Activated CD4-positive, alpha-beta T cell treated with anti-CD3 and anti-CD28 coated beads for 24 hours (primary cell): ENCODE measurements around the gene SPOCK1.

Source experiments
- DNase-seq, 2 donors: peaks; one replicate each; pipeline ENCODE4 v3.0.0-alpha.2; 2020; ENCODE audit warnings: low read depth in 2 of 2

Gene SPOCK1

DNA sequence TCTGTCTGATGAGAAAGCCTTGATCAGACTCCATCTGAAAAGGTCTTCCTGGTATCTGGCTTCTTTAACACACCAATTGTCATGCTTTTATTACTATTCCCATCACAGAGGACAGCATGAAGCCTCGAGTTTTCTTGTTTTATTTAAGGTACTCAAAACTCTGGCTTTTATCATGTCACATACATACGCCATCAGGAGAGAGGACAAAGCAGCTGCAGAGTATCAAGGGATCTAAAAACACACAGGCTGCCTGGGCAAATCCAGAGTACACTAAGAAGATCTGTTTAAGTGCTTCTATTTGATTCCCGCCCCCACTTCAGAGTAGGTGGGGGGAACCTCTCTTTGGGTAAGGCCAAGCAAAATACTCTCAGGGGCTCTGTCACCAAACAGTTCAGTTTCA lies 277.2 kb downstream of the SPOCK1 start:
- no peak for DNase-seq

- DNase-seq = no peak
Measured at GRCh38 chr5:137220523-137220927, 278.6 kb downstream of the SPOCK1 start.

- no peak for DNase-seq
Measured at GRCh38 chr5:137218896-137219295, 280.2 kb downstream of the SPOCK1 start.

DNA sequence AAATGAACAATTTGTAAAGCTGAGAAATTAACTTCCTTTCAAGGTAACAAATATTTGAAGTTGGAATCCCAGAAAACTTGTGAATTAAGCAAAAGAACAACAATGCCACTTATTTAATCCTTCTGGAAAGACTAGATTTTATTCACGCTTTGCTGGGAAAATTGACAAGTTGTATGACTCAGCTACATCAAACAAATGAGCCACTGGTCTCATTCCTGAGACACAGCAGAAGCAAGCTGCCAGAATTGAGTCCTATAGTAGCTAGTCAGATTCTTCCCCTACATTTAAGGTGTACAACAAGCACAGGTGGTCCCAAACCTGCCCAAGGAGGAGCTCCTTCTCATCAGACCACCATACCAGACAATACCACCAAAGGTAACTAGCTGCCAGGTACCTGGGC lies 280.7 kb downstream of the SPOCK1 start:
- DNase-seq = no peak

DNA sequence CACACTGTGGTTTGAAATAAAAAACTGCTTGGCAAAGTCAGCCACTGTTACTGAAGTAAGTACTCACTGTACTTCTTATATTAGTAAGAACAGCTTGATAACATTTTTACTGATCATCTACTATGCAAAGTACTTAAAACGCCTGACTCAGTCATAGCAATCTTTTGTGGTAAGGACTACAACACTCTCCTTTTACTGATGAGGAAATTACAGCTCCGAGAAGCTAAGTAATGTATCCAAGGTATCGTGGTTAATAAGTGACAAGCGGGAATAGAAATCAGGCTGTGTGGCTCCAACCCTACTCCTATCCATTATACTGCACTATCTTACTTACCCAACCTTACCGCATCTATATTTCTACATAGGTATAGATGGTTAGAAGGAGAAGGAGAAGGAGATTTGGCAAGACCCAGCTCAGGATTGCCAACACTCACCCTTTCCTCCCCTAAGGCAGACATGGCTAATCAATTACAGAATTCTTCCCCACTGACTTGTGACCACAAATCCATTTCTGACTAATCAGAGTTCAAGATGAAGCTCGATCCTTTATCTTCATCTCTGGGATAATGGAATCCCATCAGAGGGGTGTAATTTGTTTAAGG lies 281.4 kb downstream of the SPOCK1 start:
- DNase-seq = no peak

DNA sequence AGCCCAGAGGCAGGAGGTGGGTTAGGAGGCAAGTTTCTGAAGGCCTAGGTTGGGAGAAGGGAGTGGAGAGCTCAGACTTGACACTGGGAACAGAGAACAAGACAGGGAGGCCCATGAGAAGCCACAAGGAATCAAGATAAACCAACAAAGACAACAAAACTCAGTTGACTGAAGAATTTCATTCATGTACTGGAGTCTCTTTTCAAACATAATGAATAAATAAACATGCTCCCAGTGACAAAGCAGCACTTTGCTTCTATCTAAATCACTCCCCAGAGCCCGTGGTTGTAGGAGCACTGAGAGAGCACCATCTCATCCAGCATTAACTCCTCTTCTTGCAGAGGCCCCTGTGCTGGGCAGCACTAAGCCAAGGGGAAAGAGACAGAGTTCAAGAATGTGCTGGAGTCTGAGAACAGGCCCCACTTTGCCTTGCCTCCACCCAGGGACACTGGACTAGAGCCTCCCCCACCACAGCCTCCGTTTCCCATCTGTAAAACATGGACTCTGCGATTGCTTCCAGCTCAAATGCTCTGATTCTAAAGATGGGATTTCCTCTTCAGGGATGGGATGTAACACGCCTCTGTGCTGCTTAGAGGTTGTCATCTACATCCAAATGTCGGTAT lies 282.0 kb downstream of the SPOCK1 start:
- DNase-seq = no peak

DNA sequence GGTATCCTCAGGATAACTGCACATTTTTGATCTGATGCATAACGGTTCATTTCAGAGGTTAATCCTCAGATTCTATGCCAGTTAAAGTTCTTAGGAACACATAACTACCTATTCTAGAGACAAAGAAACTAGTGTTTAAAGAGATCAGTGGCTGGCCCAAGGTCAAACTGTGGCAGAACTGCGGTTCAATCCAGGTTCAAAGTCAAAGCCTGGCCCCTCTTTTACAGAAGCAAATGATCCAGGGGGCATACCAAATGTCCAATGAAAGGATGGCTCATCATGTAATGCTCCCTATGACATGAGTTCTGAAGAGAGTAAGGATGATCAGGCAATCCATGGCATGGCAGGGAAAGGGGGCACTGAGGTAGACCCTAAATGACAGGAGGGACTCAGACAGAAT lies 283.3 kb downstream of the SPOCK1 start:
- DNase-seq = no peak

GRCh38 chr5:137215261-137215660 lies 283.9 kb downstream of the SPOCK1 start:
- no peak for DNase-seq

GRCh38 chr5:137214446-137215189 lies 284.5 kb downstream of the SPOCK1 start:
- DNase-seq = no peak

DNA sequence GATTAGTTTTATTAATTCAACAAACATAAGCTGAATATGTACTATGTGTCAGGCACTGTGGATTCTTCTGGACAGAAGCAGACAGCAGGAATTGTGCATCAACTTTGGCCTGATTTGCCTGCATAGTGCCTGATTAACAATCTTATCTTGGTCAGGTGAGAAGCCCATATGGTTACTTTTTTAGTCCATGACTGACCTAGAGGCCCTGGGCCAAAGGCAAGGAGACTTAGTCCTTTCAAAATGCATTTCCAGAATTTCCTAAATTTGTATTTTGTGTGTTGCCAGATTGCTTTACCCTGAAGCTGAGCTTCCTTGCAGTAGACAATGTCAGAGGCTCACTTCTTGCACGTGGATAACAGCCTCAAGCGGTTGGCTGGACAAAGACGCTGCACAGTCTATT lies 286.7 kb downstream of the SPOCK1 start:
- DNase-seq = no peak

DNA sequence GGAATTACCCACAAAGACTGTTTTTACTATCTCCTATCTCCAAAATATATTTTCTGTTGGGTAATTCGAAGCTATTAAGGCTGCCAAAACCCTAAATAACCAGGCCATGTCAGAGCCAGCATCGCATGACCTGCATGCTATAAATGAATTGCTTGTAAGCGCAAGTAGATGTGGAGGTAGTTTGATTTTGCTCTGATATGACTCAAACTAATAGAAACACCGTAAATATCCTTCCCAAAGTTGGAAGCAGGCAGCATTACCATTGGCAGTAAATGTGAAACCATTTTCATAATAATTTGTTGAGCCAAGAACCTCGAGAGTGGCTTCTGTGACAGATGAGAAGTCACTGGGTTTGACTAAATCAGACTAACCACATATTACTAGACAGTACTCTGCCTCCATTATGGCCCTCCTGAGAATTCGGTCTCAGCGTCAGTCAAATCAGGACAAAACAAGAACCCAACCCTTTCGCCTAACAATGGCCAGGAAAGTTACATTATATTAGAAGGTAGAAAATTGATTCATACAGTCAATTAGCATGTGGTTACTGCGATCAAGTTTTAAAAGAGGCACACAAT lies 289.8 kb downstream of the SPOCK1 start:
- no peak for DNase-seq

DNA sequence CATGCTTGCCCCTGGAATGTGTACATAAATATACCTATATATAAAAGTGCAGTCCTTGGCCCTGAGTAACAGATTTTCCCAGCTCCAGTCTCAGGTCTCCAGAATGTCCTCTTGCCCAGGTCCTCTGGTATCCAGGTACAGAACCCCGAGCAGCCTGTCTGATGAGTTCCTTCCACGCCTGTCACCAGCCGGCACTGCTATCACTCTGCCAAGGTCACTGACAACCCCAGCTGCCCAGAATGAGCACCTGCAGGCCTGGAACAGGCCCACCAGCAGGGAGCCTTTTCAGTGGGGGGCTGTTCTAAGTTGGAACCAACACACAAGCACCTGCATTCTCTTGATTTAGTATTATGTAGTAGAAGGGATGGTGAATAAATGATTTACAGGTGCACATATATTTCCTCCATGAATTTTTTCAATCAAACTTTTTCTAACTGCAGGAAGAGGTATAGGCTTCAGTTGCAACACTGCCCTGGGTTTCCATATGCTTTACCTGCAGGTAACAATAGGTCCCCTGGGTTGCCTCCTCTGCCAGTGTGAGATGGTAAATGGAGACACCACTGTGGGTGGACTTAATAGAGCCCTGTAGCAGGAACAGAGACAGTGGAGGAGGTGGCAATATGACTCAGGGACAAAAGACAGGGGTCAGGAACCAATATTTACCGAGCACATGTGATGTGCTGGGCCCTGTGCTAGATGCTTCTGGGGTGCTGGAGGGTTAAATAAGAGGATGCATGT lies 291.9 kb downstream of the SPOCK1 start:
- no peak for DNase-seq

DNA sequence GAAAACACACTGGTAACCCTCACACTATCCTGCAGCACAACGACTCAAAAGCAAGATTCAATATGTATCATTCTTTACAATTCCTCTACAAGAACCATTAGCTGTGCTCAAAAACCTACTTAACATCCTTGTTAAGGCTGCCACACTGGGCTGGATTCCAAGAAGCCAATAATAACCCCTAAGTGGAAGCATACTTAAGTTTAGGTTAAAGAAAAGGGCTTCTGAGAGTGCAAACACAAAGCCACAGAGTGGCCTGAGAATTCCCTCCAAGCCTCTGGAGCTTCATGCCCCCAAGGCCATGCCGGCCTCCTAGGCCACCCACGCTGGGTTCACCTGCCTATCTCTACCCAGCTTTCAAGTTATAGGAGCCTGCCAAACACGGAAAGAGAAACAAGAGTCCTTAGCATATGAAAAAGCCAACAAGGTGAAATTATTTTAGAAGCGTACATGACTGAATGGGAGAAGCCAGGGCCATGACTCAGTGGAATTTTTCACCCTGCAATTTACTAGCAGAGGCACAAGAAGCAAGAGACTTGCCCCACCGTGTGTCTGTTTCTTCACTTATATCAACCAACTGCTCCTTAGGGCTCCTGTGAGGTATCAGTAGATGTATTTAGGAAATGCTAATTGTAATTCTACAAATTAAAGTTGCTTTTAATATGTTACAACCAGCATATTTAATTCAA lies 293.0 kb downstream of the SPOCK1 start:
- no peak for DNase-seq

DNA sequence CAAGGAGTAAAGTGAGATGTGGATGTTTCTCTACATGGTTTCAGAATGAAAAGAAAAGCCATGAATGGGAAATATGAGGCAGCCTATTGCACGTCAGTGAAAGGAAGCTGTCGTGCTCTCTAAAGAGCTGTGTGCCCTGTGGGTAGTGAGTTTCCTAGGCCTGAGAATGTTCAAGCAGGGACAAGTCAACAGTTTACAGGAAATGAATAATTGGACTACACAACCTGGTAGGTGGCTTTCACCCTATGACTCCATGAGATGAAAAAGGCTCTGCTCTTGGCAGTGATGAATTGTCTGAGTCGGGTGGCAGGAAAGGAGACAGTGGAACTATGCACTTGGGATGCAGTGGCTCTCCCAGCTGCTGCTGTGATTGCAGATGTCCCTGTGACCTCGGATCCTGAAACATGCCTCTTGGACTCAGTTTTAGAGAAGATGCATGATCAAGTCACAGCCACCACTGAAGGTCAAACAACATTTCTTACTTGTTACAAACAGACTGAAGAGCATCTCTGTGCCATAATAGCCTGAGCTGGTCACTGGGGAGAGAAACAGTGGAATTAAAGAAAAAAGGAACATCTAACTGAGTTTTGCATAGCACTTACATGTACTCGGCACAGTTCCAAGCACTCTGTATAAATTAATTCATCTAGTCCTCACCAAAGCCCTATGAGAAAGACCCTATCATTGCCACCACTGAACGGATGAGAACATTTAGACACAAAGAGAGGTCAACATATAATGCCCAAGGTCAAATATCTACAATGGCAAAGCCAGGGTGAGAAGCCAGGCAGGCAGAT lies 293.7 kb downstream of the SPOCK1 start:
- no peak for DNase-seq

DNA sequence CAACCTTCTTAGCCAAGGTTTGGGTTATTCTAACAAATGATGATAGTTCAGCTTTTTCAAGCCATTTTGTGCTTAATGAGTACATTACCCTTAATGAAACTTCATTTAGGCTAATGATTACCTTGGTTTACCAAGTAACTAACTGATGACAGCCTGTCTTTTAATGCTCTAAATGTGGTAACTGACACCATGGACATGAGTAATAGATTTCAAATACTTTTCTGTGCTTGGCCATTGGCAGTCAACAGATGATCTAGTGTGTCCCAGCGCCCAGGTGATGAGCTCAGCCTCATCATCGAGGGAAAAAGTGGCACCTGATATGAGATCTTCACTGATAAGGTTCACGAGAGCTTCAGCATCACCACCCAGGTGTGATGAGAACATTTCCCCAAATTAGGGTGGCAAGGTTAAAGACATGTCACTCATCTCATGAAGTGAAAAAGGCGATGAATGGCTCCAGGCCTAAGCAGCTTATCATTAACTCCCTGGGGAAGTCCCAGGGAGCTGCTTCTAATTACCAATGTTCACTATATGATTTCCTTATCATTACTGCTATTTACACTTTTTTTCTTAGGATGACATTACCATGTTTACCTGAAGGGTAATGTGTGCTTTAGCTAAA lies 296.0 kb downstream of the SPOCK1 start:
- no peak for DNase-seq

- no peak for DNase-seq
Measured at GRCh38 chr5:137201876-137202275, 297.2 kb downstream of the SPOCK1 start.

DNA sequence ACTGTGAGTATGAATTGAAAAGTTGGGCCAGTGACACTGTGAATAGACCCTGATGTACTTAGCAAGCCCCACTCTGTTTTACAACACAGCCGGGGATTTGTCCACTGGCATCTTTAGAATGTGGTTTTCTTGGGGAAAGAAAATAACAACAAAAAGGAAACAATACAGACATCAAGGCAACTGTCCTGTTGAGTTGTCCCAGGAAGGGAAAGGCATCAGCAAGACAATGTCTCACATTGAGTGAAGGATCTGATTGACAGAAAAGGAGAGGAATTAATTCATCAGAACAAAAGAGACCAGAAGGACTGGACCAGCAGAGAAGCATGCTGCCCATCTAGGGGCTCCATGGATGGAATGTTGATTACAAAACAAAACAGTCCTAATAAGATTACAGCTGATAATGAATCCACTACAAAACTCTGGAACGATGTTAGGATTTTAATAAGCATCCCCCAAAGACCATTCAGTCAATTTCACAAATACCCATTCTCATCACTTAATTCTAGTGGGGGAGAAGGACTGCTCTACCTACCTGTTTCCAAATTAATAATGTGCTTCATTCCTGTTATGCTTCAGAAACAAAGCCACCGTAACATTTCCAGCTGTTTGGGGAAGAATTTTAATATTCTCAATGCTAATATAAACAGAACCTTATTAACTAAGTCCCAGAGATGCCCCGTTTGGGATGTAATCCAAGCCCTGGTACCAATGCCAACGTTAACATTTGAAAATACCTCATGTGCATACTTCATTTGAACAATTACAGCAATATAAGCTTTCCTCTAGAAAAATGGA lies 298.0 kb downstream of the SPOCK1 start:
- no peak for DNase-seq

DNA sequence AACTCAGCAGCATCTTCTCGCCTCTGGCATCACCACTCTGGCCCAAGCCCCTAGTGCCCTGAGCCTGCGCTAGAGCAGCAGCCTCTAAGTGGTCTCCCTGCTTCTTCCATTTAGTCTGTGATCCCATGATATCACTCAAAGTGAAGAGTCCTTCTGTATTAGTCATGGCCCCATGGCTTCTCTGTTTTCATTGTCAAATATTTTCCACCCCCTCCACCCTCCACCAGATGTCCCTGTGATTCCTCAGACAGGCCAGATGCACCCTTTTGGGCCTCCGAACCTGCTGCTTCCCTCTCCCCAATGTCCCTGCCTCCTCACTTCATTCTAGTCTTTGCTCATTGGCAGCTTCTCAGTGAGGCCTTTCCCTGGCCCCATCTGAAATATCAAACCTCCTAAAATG lies 299.2 kb downstream of the SPOCK1 start:
- DNase-seq = no peak

- no peak for DNase-seq
Measured at GRCh38 chr5:137199201-137199600, 299.9 kb downstream of the SPOCK1 start.

- no peak for DNase-seq
Measured at GRCh38 chr5:137195483-137195882, 303.6 kb downstream of the SPOCK1 start.
